ENCODE measurements around the gene BSG.

The BSG gene

GRCh38 chr19:540867-541637, 31.3 kb upstream of the BSG start:
- no peak for DNase-seq

- DNase-seq, result no peak
These were observed 30.7 kb upstream of the BSG start for GRCh38 chr19:541699-542098.

- no peak for DNase-seq
These were observed 30.1 kb upstream of the BSG start for GRCh38 chr19:542173-542866.

- peak; percentile 87 to 89 for DNase-seq
These were observed 28.3 kb upstream of the BSG start, which contains the start of gene GZMM for GRCh38 chr19:543910-544608. Gene GZMM, plus strand, starts transcription at chr19:544053. Its CDS starts 19 bp downstream, at chr19:544072.

- DNase-seq, result no peak
These were observed 25.3 kb upstream of the BSG start for GRCh38 chr19:547117-547516.

- no peak for DNase-seq
These were observed 24.3 kb upstream of the BSG start for GRCh38 chr19:547836-548720.

GRCh38 chr19:548886-549830, 23.2 kb upstream of the BSG start:
- DNase-seq, result no peak

- no peak for DNase-seq
These were observed 17.6 kb upstream of the BSG start for GRCh38 chr19:554817-555216.

GRCh38 chr19:555474-555808, 17.0 kb upstream of the BSG start:
- no peak for DNase-seq

- no peak for DNase-seq
These were observed 15.6 kb upstream of the BSG start for GRCh38 chr19:556611-557382.

GRCh38 chr19:558770-559439, 13.5 kb upstream of the BSG start:
- no peak for DNase-seq

- no peak for DNase-seq
These were observed 12.3 kb upstream of the BSG start for GRCh38 chr19:560121-560520.

- peak in 1 of 2 donors; percentile 42 for DNase-seq
These were observed 6.0 kb upstream of the BSG start for GRCh38 chr19:566403-566802.

GRCh38 chr19:566844-567243, 5.6 kb upstream of the BSG start:
- DNase-seq, result no peak

GRCh38 chr19:567296-567900, 5.0 kb upstream of the BSG start:
- no peak for DNase-seq

GRCh38 chr19:570251-570686, 2.1 kb upstream of the BSG start:
- DNase-seq, result no peak

GRCh38 chr19:570937-571565, 1.3 kb upstream of the BSG start:
- DNase-seq, result peak; percentile 53 to 57

- DNase-seq, result peak in 1 of 2 donors; percentile 37
These were observed 826 bp upstream of the BSG start for GRCh38 chr19:571566-571974.

All from CD4-positive, alpha-beta T cell treated with Interleukin-1 beta for 1 hour (primary cell).